B cell (primary cell): Measurements from ENCODE around the gene NFE2. TPM values are rescaled to one million over a fixed set of nuclear protein-coding genes. Genes with fewer than 3 reads are reported as not detected.

Experiments
- ATAC-seq: fragments of 200-7000 bp; cut with Tn5 transposase; one replicate; pipeline ENCODE4 v1.10.0; 2021; ENCODE audit warnings: low read depth, mild to moderate bottlenecking, moderate number of reproducible peaks, moderate library complexity
- CTCF ChIA-PET: fragments of 350-600 bp; sonication (Branson Sonifier 250); formaldehyde crosslinking; loops from one replicate; lab custom pipeline; 2021; ENCODE audit warnings: antibody characterized with exemption, inconsistent platforms; lab: Charles Lee
- POLR2A ChIA-PET: fragments of 350-600 bp; sonication (Branson Sonifier 250); formaldehyde crosslinking; loops from one replicate; lab custom pipeline; 2021; ENCODE audit warnings: antibody characterized with exemption; lab: Charles Lee
- DNase-seq: peaks from one replicate; pipeline ENCODE4 v3.0.0; 2013
- H2AFZ ChIP-seq: 2 replicates; pipeline ENCODE4 v1.6.1; 2012; ENCODE audit warnings: mild to moderate bottlenecking, low read depth, low read length; ENCODE audit not compliant: insufficient read depth, poor library complexity, severe bottlenecking
- H3K27ac ChIP-seq, 2 donors: 1 replicate in 1 of 2; 2 replicates in 1 of 2; pipeline ENCODE4 v1.5.1; 2012 to 2013; ENCODE audit warnings: low read length in 2 of 2, mild to moderate bottlenecking in 2 of 2, moderate library complexity in 1 of 2
- H3K27me3 ChIP-seq, 4 experiments: fragments of 200-600 bp in 1 of 4; sonication (generic) in 1 of 4; replicated peaks in 1 of 4; 1 replicate in 2 of 4; 2 replicates in 2 of 4; pipeline versions ENCODE4 v1.6.1 to v1.7.0; 2013 to 2016; ENCODE audit warnings: low read length in 3 of 4, mild to moderate bottlenecking in 2 of 4, mixed read lengths in 1 of 4, moderate library complexity in 1 of 4; ENCODE audit not compliant: insufficient read depth in 4 of 4, control insufficient read depth in 3 of 4; ENCODE audit errors: control extremely low read depth in 1 of 4
- H3K36me3 ChIP-seq, 2 experiments: replicated peaks in 1 of 2; 1 replicate in 1 of 2; 2 replicates in 1 of 2; pipeline versions ENCODE4 v1.6.1 to v1.7.1; 2013; ENCODE audit warnings: low read length in 1 of 2; ENCODE audit not compliant: insufficient read depth in 2 of 2, control insufficient read depth in 1 of 2; ENCODE audit errors: control extremely low read depth in 1 of 2, extremely low read depth in 1 of 2
- H3K4me1 ChIP-seq, 2 donors: fragments of 200-600 bp in 1 of 2; sonication (generic) in 1 of 2; 1 replicate in 1 of 2; 2 replicates in 1 of 2; pipeline versions ENCODE4 v1.5.1 to v1.6.1; 2013 to 2017; ENCODE audit warnings: low read length in 2 of 2; ENCODE audit not compliant: control insufficient read depth in 2 of 2, insufficient read depth in 2 of 2
- H3K4me2 ChIP-seq: replicated peaks from 2 replicates; pipeline ENCODE3; 2012; ENCODE audit warnings: mild to moderate bottlenecking, low read depth, low read length; ENCODE audit not compliant: poor library complexity, severe bottlenecking
- H3K4me3 ChIP-seq, 5 experiments: fragments of 200-600 bp in 1 of 5; sonication (generic) in 1 of 5; 1 replicate in 3 of 5; 2 replicates in 2 of 5; pipeline versions ENCODE4 v1.5.1 to v1.7.0; 2011 to 2016; ENCODE audit warnings: low read length in 4 of 5, mild to moderate bottlenecking in 4 of 5, low read depth in 2 of 5, control low read depth in 1 of 5, moderate library complexity in 1 of 5; ENCODE audit not compliant: insufficient read depth in 1 of 5; ENCODE audit errors: control extremely low read depth in 1 of 5, extremely low read depth in 1 of 5
- H3K79me2 ChIP-seq: fragments of 200-600 bp; sonication (generic); one replicate; pipeline ENCODE4 v1.6.0; 2016; ENCODE audit warnings: low read length; ENCODE audit not compliant: control insufficient read depth, insufficient read depth
- H3K9ac ChIP-seq: fragments of 200-600 bp; sonication (generic); 2 replicates; pipeline ENCODE4 v1.6.1; 2017; ENCODE audit warnings: mild to moderate bottlenecking, low read length, moderate library complexity
- H3K9me3 ChIP-seq, 3 donors: one replicate each; pipeline versions ENCODE4 v1.6.1 to v1.7.1; 2013; ENCODE audit warnings: low read length in 2 of 3; ENCODE audit not compliant: control insufficient read depth in 2 of 3, insufficient read depth in 1 of 3; ENCODE audit errors: control extremely low read depth in 1 of 3
- H4K20me1 ChIP-seq: 2 replicates; pipeline ENCODE4 v1.6.0; 2012; ENCODE audit warnings: mild to moderate bottlenecking, low read length; ENCODE audit not compliant: insufficient read depth, control insufficient read depth, poor library complexity, severe bottlenecking
- H3K27ac Mint-ChIP-seq: one replicate; pipeline ENCODE4 v1.8.0; 2021; ENCODE audit warnings: mixed read lengths
- H3K27me3 Mint-ChIP-seq: one replicate; pipeline ENCODE4 v1.8.0; 2021; ENCODE audit warnings: mixed read lengths
- H3K4me1 Mint-ChIP-seq: one replicate; pipeline ENCODE4 v1.8.0; 2021; ENCODE audit warnings: mixed read lengths
- H3K4me3 Mint-ChIP-seq: one replicate; pipeline ENCODE4 v1.8.0; 2021; ENCODE audit warnings: mixed read lengths
- H3K9me3 Mint-ChIP-seq: one replicate; pipeline ENCODE4 v1.8.0; 2022; ENCODE audit warnings: mixed read lengths; ENCODE audit not compliant: insufficient read depth
- CTCF ChIP-seq: fragments of 200-600 bp; IDR thresholded peaks from one replicate; pipeline ENCODE4 v1.8.0; 2022; ENCODE audit warnings: antibody characterized with exemption, mild to moderate bottlenecking
- EZH2 ChIP-seq: IDR thresholded peaks from 2 replicates; pipeline ENCODE4 v1.6.1; 2012; ENCODE audit warnings: borderline replicate concordance, low read depth, mild to moderate bottlenecking, moderate library complexity, low read length; ENCODE audit not compliant: insufficient read depth, poor library complexity, severe bottlenecking
- WGBS: methylation state at CpG from one replicate; pipeline ENCODE4 v1.1.5; 2013; ENCODE audit warnings: missing lambda C conversion rate; ENCODE audit not compliant: insufficient coverage; 5-methylcytosine and 5-hydroxymethylcytosine counted together
- intact Hi-C: fragments of 100-400 bp; cut with micrococcal nuclease; formaldehyde crosslinking; loops from one replicate; pipeline ENCODE4 v1.10.0; 2022
- polyA plus RNA-seq: library from polyadenylated mRNA; depleted of rRNA; stranded (reverse); fragments of >200 nt; gene quantifications from 2 replicates; pipeline ENCODE4 v1.2.3, GENCODE V29; 2012
- total RNA-seq, 2 donors: library from RNA; stranded (reverse); fragments of 120-200 nt in 1 of 2; gene quantifications; 1 replicate in 1 of 2; 2 replicates in 1 of 2; pipeline versions ENCODE4 v1.2.3 to v1.2.4, GENCODE V29; 2013 to 2022

NFE2 gene
- total and polyA plus RNA-seq, 2 donors (not counting 1 experiment from before 2014, with no cell fraction given) = 0.60 TPM; not detected in 1

DNA sequence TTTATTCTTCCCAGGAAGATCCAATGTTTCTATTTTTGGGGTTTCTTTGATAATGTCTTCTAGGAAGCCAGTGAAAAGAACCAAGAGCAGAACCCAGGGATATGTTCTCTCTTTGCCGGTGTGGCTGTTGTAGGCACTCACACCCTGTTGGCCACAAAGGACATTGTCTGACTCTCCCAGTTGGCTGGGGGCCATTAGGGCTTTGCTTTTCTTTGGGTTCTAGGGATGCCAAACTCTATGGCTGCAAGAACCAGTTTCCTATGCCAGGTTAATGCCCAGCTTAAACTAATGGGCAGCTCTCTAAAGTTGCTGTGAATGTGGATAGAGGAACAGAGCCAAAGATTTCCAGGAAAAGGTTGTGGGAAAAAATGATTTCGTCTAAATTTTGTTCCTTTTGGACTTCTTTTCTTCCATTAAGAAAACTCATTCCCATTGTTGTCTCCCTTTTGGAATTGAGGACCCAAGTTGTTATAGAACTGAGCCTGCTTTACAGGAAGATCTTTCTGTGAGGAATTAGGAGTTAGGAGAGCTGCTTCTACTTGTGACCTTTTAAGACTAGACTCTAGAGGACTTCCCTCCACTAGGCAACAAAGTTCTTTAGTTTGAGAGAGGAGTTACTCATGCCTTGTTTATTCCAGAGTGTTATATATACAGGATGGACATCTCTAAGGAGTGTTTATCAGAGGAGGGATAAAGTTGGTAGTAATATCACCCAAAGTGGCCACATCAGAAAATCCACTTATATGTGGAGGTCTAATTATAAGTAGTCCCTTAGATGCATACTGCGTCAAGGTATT is 37.2 kb upstream of the NFE2 start:
- 100% methylated on average over 1 of the region's 3 CpGs for WGBS
- Histone ChIP-seq H4K20me1 (peaks cover 14% of the 10 kb centered on the region), H3K4me1 (no peaks in the 10 kb centered on the region), H3K27ac (no peak overlapping the region), H2AFZ (no peak overlapping the region), H3K36me3 (peaks cover 4 to 33% of the 10 kb centered on the region in 2 experiments), H3K4me3 (no peak overlapping the region), H3K9me3 (no peaks in the 10 kb centered on the region), H3K27me3 (no peaks in the 10 kb centered on the region), H3K4me2 (no peak overlapping the region), H3K9ac (no peak overlapping the region), H3K79me2 (peaks cover 51% of the 10 kb centered on the region)
- ChIA-PET CTCF (interaction anchor here (0.6 to 5.4 kb wide), 19 partner anchors 10 to 86 kb away, joined by 3 to 44 read pairs (median 6); partner anchors contain the start of gene COPZ1), POLR2A (interaction anchor here (0.6 kb wide), 1 partner anchor 136 kb away, joined by 4 read pairs; no protein-coding TSS in a partner anchor)
- H3K27ac Mint-ChIP-seq = no peak overlapping the region
- no peak for ATAC-seq
- no peaks in the 10 kb centered on the region for H3K9me3 Mint-ChIP-seq
- H3K27me3 Mint-ChIP-seq = no peaks in the 10 kb centered on the region
- TF ChIP-seq CTCF = no peak
- no peak for TF ChIP-seq EZH2
- H3K4me1 Mint-ChIP-seq = peaks cover 11% of the 10 kb centered on the region
- DNase-seq = no peak
- H3K4me3 Mint-ChIP-seq = no peak overlapping the region
- intact Hi-C loops = no loop called here

GRCh38 chr12:54337280-54337842 is 36.5 kb upstream of the NFE2 start:
- no peaks in the 10 kb centered on the region for H3K27me3 ChIP-seq
- intact Hi-C loops = no loop called here
- H3K9ac ChIP-seq = no peak overlapping the region
- H4K20me1 ChIP-seq = peaks cover 14% of the 10 kb centered on the region
- no peak overlapping the region for H3K4me2 ChIP-seq
- no peak overlapping the region for H3K4me3 Mint-ChIP-seq
- 92% methylated on average over 2 of the region's 3 CpGs for WGBS
- no peak overlapping the region for H3K27ac ChIP-seq
- no peaks in the 10 kb centered on the region for H3K9me3 Mint-ChIP-seq
- ATAC-seq = no peak
- peaks cover 11% of the 10 kb centered on the region for H3K4me1 Mint-ChIP-seq
- TF ChIP-seq EZH2 (no peak), CTCF (no peak)
- H2AFZ ChIP-seq = no peak overlapping the region
- H3K27ac Mint-ChIP-seq = no peak overlapping the region
- no peaks in the 10 kb centered on the region for H3K4me1 ChIP-seq
- no peak overlapping the region for H3K4me3 ChIP-seq
- ChIA-PET POLR2A (interaction anchor here (0.6 kb wide), 1 partner anchor 137 kb away, joined by 4 read pairs; no protein-coding TSS in a partner anchor), CTCF (interaction anchor here (0.6 to 5.4 kb wide), 23 partner anchors 9 to 379 kb away, joined by 3 to 44 read pairs (median 4); partner anchors contain the start of gene COPZ1)
- peaks cover 57% of the 10 kb centered on the region for H3K79me2 ChIP-seq
- H3K36me3 ChIP-seq = peaks cover 4 to 27% of the 10 kb centered on the region in 2 experiments
- DNase-seq = no peak
- H3K27me3 Mint-ChIP-seq = no peaks in the 10 kb centered on the region
- H3K9me3 ChIP-seq = no peaks in the 10 kb centered on the region
